ENCODE data around the gene CDH13.

Gene CDH13

GRCh38 chr16:83356266-83356665 is 729.5 kb downstream of the CDH13 start:
- DNase-seq (ENCODE audit: low read depth): peak; percentile 35

- no peak for DNase-seq (ENCODE audit: low read depth)
Measured at GRCh38 chr16:83356986-83357385, 730.2 kb downstream of the CDH13 start.

DNA sequence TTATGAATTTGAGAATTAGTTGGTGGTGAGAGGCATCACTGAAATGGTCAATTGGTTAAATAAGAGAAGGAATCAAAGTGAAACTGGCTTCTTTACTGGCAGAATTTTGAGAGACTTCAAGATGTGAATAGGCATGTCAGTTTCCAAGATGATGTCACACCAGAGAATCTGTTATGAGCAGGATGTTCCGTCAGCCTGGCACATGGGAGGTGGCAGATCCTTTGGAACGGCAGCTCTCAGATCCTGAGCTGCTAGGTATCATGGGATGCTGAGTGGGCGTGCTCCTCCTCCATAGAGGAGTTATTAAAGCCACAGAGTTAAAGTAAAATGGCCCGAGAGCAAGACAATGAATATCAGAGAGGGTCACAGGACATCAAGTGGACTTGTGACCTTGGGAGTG is 736.8 kb downstream of the CDH13 start:
- DNase-seq (ENCODE audit: low read depth): no peak

GRCh38 chr16:83365166-83365565 is 738.4 kb downstream of the CDH13 start:
- no peak for DNase-seq (ENCODE audit: low read depth)

DNA sequence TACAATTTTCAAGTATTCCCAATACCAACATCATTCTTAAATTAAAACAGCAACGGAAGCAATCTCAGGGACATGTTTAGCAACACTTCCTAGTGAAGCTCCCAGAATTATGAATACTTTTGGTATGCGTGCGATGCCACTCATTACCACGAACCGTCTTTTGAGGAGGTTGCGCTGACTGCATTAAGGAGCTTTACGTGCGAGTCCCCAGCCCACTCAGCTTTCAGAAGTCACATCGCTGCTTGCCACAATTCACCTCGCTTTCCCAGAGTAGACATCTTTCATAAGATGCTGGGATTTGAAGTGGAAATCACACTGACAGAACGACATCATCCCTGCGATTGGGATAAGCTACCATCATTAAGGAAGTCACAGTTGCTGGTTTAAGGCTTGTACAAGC is 739.5 kb downstream of the CDH13 start:
- DNase-seq (ENCODE audit: low read depth): no peak

DNA sequence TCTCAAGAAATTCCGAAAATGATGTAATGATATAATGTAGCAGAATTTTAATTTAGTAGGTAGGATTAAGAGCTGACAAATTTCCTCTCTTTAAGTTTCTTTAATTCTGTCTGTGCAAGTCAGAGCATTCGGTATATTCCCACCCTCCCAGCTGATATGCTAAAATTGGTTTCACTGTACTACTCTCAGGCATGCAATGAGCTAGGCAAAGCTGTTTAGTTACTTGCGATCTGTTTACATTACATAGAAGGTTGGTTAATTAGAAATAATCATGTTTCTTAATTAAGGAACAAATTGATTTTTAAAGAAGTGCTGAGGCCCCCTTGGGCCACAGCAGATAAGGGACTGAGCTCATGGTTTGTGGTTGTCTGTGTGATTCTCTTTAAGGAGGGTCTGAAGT is 748.2 kb downstream of the CDH13 start:
- DNase-seq (ENCODE audit: low read depth): no peak

DNA sequence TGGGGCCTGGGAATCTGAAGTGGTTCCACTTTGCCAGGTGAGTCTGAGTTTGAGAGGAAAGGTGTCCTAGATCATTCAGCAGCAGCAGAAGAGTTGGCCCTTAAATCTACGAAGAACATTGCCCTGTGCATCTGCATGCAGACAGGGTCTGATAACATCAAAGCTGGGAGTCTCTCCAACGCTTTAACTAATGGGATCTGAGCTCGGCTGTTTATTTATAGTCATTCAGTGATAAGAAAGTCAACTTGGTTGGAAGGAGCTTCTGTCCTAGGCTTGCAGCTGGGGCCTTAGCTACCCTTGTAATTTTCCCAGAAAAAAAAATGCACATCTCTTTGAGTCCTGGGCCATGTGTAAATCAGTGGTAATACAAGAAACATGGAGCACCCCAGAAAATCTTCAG is 763.0 kb downstream of the CDH13 start:
- DNase-seq (ENCODE audit: low read depth): no peak

DNA sequence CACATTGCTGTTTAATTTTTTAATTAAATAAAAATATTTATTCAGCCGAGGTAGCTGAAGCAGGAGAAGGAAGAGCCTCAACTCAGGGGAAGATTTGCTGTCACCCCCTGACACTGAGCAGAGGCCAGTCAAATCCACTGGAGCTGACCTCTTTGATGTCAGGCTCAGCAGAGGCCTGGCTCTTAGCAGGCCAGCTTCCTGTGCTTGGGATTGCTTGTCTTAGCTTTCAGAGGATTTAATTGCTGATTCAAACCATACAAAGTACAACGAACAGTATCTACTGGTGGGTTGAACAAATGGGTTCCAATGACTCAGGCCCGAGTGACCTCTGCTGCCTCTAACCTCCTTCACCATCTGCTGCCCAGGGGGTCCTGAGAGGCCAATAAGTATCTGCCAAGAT is 764.0 kb downstream of the CDH13 start:
- no peak for DNase-seq (ENCODE audit: low read depth)

DNA sequence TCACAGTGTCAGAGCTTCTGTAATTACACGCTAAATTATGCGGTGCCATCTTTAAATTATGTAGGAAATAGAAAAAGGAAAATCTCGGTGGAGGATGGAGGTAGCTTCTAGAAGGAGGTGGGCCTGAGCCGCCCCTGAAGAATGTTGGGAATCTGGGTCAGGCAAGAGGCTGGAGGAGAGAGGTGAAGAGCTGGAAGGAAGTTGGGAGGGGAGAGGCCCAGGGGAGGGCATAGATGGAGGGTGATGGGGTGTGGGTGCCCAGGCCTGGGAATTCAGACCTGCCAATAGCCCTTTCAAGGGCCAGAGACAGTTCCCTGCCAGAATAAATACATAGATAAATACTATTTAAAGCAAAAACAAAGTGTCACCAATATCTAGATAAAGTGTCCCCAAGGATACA is 766.0 kb downstream of the CDH13 start:
- no peak for DNase-seq (ENCODE audit: low read depth)

DNA sequence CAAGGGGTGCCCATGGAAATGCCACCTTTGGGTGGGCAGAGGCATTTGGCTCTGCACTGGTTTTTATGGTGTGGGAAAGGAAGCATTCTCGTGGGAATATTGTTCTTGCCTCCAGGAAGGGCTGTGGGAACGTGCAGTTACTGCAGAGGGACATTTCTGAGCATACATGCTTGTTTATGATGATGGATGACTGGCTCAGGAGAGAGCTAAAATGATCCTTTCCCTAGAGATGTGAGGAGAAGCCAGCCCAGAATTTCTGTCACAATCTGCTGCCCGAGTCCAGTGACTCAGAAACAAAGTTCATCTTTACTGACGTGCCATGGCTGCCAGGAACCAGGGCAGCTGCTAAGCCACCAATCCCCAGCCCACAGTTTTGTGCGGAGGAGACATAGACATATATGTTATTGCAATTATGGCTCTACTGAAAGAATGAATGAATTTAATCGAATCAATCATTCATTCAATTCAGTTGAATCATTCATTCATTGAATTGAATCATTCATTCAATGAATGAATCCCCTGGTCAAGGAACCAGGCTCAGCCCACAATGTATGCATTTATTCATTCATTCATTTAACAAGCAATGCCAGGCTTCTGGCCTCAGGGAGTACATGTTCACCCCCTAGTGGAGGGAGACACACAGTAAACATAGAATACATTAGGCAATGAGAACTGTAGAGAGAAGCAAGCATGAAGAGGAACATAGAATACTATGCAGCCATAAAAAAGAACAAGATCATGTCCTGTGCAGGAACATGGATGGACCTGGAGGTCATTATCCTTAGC is 766.6 kb downstream of the CDH13 start:
- no peak for DNase-seq (ENCODE audit: low read depth)

GRCh38 chr16:83397601-83398291 is 771.0 kb downstream of the CDH13 start:
- DNase-seq (ENCODE audit: low read depth): no peak

GRCh38 chr16:83400234-83400633 is 773.5 kb downstream of the CDH13 start:
- DNase-seq (ENCODE audit: low read depth): no peak

DNA sequence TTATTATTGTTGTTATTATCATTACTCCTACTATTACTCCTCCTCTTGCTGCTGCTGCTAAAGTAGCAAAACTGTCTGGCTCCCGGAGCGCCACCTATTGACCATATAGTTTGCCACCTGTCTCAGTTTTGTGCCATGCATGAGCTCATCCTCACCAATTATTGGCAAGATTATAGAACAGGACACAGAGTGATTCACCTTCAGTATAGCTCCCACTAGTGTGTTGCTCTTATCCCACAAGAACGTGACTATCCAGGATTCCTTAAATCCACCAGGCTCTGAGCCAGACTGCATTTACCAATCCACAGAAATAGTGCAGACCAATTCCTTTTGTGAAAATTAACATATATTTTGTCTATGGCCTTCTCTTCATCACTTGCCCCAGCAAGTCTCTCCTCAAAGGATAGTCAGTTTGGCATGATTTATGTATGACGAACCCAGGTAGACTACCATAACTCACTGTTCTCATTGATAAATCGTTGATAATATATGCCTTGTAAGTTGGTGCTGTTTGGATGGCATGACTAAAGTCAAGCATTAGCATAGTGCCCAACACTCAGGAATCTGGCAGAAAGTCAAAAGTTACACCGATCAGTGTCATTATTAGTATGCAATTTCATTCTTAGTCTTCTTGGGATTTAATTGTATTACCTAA is 775.5 kb downstream of the CDH13 start:
- DNase-seq (ENCODE audit: low read depth): no peak

DNA sequence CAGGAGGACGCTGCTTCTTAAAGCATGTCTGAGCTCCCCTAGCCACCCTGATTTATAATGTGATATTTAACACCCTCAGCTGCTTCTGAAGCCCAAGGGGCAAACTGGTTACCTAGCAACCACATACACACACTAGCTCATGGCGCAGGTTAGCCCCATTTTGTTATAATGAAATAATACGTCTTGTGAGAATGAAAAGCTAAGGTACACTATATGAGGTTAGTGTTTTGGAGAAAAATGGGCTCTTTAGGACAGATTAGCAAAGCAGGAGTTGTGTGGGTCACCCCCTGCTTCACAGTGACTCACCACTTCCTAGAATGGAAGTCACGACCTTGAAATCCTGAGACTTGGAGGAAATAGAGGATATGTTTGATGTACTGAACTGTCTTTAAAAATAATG is 776.2 kb downstream of the CDH13 start:
- DNase-seq (ENCODE audit: low read depth): no peak

DNA sequence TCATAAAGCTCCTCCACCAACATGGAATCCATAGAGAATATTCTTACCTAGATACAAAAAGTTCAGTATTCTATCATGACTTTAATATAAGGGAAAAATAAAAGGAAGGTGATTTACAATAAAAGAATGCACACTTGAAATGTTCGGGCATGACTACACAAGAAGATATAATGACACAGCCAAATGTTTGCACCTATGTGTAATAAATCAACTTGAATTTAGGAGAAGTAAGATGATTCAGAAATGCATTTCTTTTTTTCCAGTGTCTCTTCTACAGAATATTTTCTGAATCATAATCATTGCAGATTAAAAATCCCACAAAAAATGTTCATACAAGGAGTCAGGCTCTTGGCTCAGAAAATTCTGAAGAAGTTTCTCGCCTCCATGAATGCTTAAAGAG is 777.0 kb downstream of the CDH13 start:
- DNase-seq (ENCODE audit: low read depth): no peak

- DNase-seq (ENCODE audit: low read depth): no peak
Measured at GRCh38 chr16:83404261-83404660, 777.5 kb downstream of the CDH13 start.

DNA sequence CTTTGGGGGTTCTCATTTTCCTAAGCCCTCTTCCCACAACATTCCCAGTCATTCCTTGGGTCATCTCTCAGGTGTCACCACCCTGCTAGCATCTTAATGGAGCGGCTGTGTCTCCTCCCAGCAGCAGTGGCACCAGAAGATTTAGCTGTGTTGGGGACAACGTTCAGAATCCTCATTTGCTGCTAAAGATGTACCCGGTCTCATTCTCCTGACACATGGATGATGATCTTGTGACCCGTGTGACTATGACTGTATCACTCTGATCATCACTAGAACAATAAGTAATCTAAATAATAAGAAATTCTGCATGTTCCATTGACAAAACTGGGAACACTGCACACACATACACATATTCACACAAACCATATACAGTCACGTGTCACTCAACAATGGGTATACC is 781.2 kb downstream of the CDH13 start:
- DNase-seq (ENCODE audit: low read depth): no peak

GRCh38 chr16:83409347-83409746 is 782.6 kb downstream of the CDH13 start:
- DNase-seq (ENCODE audit: low read depth): no peak

GRCh38 chr16:83418565-83418964 is 791.8 kb downstream of the CDH13 start:
- no peak for DNase-seq (ENCODE audit: low read depth)

DNA sequence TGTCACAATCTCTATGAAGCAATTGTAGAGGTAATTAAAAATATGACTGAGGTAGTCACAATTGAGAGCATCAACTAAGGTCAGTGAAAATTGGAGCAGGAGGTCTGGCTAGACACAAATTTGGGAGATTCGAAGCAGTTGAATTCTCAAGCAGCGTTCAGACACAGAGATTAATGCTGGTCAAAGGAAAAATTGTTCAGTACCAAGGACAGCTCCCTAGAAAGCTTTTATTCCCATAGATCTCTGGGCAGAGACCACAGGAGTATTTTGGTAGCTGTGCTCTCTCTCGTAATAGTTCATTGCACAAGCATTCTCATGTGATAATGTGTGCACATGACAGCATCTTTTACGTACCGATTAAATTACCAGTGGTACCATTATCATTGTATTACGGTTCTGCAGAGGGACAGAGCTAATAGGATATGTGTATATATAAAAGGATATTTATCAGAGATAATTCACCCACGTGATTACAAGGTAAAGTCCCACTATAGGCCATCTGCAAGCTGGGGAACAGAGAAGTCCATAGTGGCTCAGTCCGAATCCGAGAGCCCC is 793.5 kb downstream of the CDH13 start:
- DNase-seq (ENCODE audit: low read depth): no peak

DNA sequence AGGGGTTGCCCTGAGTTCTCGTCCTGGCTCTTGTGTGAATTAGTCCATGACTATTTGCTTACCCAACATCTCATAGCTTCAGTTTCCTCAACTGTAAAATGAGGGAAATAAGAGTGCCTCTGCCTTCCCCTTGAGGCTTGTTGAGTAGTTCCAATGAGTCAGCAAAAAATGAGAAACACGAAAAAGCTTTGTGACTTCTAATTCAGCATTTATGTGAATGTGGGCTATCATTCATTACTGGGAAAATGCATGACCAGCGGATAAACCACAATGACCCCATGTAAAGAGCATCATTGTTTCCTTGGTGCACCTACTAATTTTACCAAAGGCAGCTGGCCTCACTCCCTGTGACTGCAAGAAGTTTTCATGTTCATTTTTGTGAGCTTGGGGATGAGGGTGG is 806.4 kb downstream of the CDH13 start:
- DNase-seq (ENCODE audit: low read depth): no peak

GRCh38 chr16:83437036-83437435 is 810.3 kb downstream of the CDH13 start:
- DNase-seq (ENCODE audit: low read depth): no peak

- DNase-seq (ENCODE audit: low read depth): no peak
Measured at GRCh38 chr16:83438326-83438725, 811.6 kb downstream of the CDH13 start.

Measured in fibroblast of the conjunctiva (primary cell).